Subcutaneous abdominal adipose tissue (tissue), 5 donors: ENCODE results near the gene ZNF618.
"Not testable (repeated sequence)": the region's sequence is repeated elsewhere in the genome, so short reads cannot be mapped to it uniquely, and the experiment has no call there.

Experiments
- H3K27ac ChIP-seq: one replicate; pipeline ENCODE4 v1.7.0; 2013; ENCODE audit warnings: low read depth, mild to moderate bottlenecking, inconsistent platforms, low read length, moderate library complexity
- H3K27me3 ChIP-seq, 5 donors: one replicate each; pipeline ENCODE4 v1.7.0; 2013; ENCODE audit warnings: low read length in 5 of 5, inconsistent platforms in 1 of 5; ENCODE audit not compliant: control insufficient read depth in 5 of 5, insufficient read depth in 4 of 5
- H3K36me3 ChIP-seq, 5 donors: one replicate each; pipeline ENCODE4 v1.7.0; 2013; ENCODE audit warnings: low read length in 5 of 5; ENCODE audit not compliant: control insufficient read depth in 5 of 5, insufficient read depth in 5 of 5
- H3K4me1 ChIP-seq, 5 donors: one replicate each; pipeline ENCODE4 v1.7.0; 2013; ENCODE audit warnings: low read length in 5 of 5, mild to moderate bottlenecking in 3 of 5, moderate library complexity in 1 of 5; ENCODE audit not compliant: control insufficient read depth in 5 of 5, insufficient read depth in 5 of 5
- H3K4me3 ChIP-seq, 5 donors: one replicate each; pipeline ENCODE4 v1.7.0; 2013; ENCODE audit warnings: low read length in 5 of 5, low read depth in 1 of 5
- H3K9ac ChIP-seq, 5 donors: one replicate each; pipeline ENCODE4 v1.7.0; 2013; ENCODE audit warnings: low read length in 5 of 5, mild to moderate bottlenecking in 4 of 5, moderate library complexity in 3 of 5
- H3K9me3 ChIP-seq, 5 donors: one replicate each; pipeline ENCODE4 v1.7.0; 2013; ENCODE audit warnings: low read length in 5 of 5; ENCODE audit not compliant: control insufficient read depth in 5 of 5
- donor health status: healthy.
- donor health status: healthy.
- donor health status: healthy.
- donor health status: healthy.
- donor health status: healthy.

ZNF618 gene

GRCh38 chr9:114080773-114081440, 204.8 kb downstream of the ZNF618 start:
- H3K4me1 ChIP-seq = peaks cover 0 to 8% (median 0%) of the 10 kb centered on the region in 5 donors
- no peak overlapping the region for H3K27ac ChIP-seq
- peaks cover 17 to 24% (median 23%) of the 10 kb centered on the region in 5 donors for H3K27me3 ChIP-seq
- no peak overlapping the region for H3K9ac ChIP-seq
- H3K9me3 ChIP-seq = no peaks in the 10 kb centered on the region
- H3K4me3 ChIP-seq = no peak overlapping the region
- H3K36me3 ChIP-seq = no peaks in the 10 kb centered on the region

DNA sequence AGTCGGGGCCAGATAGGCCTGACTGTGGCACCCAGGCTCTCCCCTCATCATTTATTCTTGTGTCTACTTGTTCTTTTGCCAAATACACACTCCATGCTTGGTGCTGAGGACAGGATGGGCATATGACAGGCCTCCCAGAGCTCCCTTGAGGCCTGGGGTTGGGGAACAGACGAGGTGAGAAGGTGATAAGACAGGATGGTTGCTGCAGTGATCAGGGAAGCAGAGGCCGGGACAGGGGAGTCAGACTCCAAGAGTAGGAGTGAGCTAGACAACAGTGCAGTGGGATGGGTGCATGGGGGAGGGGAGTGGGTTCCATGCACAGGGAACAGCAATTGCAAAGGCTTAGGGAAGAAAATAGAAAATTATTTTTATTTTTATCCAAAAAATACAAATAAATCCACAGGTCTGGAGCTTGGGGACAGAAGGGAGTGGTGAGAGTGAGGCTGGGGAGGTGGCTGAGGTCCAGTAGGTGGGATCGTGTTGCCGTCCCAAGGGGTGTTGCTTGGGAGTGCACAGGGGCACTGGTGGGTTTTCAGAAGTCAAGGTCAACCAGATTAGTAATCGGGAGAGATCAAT, 205.4 kb downstream of the ZNF618 start:
- Histone ChIP-seq H3K4me3 (no peak overlapping the region), H3K27ac (no peak overlapping the region), H3K4me1 (peaks cover 0 to 8% (median 0%) of the 10 kb centered on the region in 5 donors), H3K36me3 (no peaks in the 10 kb centered on the region), H3K27me3 (peaks cover 14 to 21% (median 17%) of the 10 kb centered on the region in 5 donors), H3K9me3 (no peaks in the 10 kb centered on the region), H3K9ac (no peak overlapping the region)

GRCh38 chr9:114082017-114082762, 206.1 kb downstream of the ZNF618 start:
- no peak overlapping the region for H3K4me3 ChIP-seq
- no peak overlapping the region for H3K9ac ChIP-seq
- H3K9me3 ChIP-seq = no peaks in the 10 kb centered on the region
- H3K36me3 ChIP-seq = no peaks in the 10 kb centered on the region
- H3K27ac ChIP-seq = no peak overlapping the region
- H3K27me3 ChIP-seq = peaks cover 9 to 14% (median 12%) of the 10 kb centered on the region in 5 donors
- peaks cover 0 to 8% (median 0%) of the 10 kb centered on the region in 5 donors for H3K4me1 ChIP-seq

DNA sequence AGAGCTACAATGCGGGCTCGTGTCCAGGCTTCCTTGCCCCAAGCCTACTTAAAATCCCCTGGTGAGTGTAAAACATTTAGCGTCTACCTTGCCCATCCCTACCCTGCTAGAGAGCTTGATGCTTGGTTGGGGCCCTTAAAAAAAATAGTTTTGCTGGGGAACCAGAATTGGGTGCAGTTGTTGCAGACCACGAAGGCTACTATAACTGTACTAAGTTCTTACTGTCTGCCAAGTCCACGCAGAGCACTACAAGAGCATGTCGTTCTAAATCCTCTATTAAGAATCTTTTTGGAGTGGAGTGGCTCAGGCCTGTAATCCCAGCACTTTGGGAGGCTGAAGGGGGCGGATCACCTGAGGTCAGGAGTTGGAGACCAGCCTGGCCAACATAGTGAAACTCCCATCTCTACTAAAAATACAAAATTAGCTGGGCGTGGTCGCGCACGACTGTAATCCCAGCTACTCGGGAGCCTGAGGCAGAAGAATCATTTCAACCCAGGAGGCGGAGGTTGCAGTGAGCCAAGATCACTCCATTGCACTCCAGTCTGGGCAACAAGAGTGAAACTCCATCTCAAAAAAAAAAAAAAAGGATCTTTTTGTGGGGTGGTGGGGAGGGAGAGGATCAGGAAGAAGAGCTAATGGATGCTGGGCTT, 206.8 kb downstream of the ZNF618 start:
- not testable (repeated sequence) for H3K9me3 ChIP-seq, H3K27ac ChIP-seq, H3K36me3 ChIP-seq, H3K27me3 ChIP-seq, H3K4me3 ChIP-seq, H3K4me1 ChIP-seq, H3K9ac ChIP-seq

GRCh38 chr9:114083666-114084065, 207.6 kb downstream of the ZNF618 start:
- Histone ChIP-seq H3K4me1 (peaks cover 0 to 4% (median 0%) of the 10 kb centered on the region in 5 donors), H3K4me3 (no peak overlapping the region), H3K27ac (no peak overlapping the region), H3K9ac (no peak overlapping the region), H3K9me3 (no peaks in the 10 kb centered on the region), H3K27me3 (peaks cover 0 to 7% (median 3%) of the 10 kb centered on the region in 5 donors), H3K36me3 (no peaks in the 10 kb centered on the region)

- Histone ChIP-seq H3K4me1 (peaks cover 0 to 4% (median 0%) of the 10 kb centered on the region in 5 donors), H3K27ac (no peak overlapping the region), H3K27me3 (peaks cover 0 to 8% (median 6%) of the 10 kb centered on the region in 5 donors), H3K36me3 (no peaks in the 10 kb centered on the region), H3K9ac (no peak overlapping the region), H3K9me3 (no peaks in the 10 kb centered on the region), H3K4me3 (no peak overlapping the region)
These were observed 208.4 kb downstream of the ZNF618 start for GRCh38 chr9:114084282-114085073.

GRCh38 chr9:114085387-114085789, 209.3 kb downstream of the ZNF618 start:
- Histone ChIP-seq H3K9ac (no peak overlapping the region), H3K9me3 (no peaks in the 10 kb centered on the region), H3K4me3 (no peak overlapping the region), H3K27me3 (peaks cover 0 to 10% (median 7%) of the 10 kb centered on the region in 5 donors), H3K27ac (no peak overlapping the region), H3K36me3 (no peaks in the 10 kb centered on the region), H3K4me1 (peaks cover 0 to 4% (median 0%) of the 10 kb centered on the region in 5 donors)

DNA sequence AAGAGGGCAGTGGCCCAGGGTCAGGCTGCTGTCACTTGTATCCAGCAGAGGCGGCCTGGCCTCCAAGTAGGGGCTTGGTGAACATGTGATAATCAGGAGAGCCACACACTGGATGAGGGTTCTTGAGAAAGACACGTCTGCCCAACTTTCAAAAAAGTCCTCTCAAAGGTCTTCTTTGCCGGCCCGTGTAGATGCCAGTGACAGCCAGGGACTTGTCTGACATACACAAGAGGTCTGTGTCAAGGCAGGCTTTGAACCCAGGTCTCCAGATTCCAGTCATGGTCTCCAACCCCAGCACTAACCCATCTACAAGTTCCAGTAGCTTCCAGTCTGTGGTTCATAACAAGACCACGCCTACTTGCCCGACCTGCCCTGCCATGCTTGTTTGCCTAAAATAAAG, 209.9 kb downstream of the ZNF618 start:
- Histone ChIP-seq H3K9ac (no peak overlapping the region), H3K27me3 (peaks cover 0 to 10% (median 10%) of the 10 kb centered on the region in 5 donors), H3K9me3 (no peaks in the 10 kb centered on the region), H3K4me1 (peaks cover 0 to 4% (median 0%) of the 10 kb centered on the region in 5 donors), H3K27ac (no peak overlapping the region), H3K4me3 (no peak overlapping the region), H3K36me3 (no peaks in the 10 kb centered on the region)

GRCh38 chr9:114086607-114087006, 210.5 kb downstream of the ZNF618 start:
- Histone ChIP-seq H3K9ac (no peak overlapping the region), H3K9me3 (no peaks in the 10 kb centered on the region), H3K36me3 (no peaks in the 10 kb centered on the region), H3K27ac (no peak overlapping the region), H3K4me3 (no peak overlapping the region), H3K4me1 (peaks cover 0 to 4% (median 0%) of the 10 kb centered on the region in 5 donors), H3K27me3 (peaks cover 0 to 10% (median 10%) of the 10 kb centered on the region in 5 donors)
